Measurements from ENCODE around the gene ST6GALNAC3.

Gene ST6GALNAC3

GRCh38 chr1:76187436-76187835 lies 112.9 kb downstream of the ST6GALNAC3 start:
- DNase-seq (ENCODE audit: low spot score) = no peak
- no peak for FAIRE-seq

- DNase-seq (ENCODE audit: low spot score) = no peak
- no peak for FAIRE-seq
These were observed 114.8 kb downstream of the ST6GALNAC3 start for GRCh38 chr1:76189310-76189709.

GRCh38 chr1:76190749-76191424 lies 116.3 kb downstream of the ST6GALNAC3 start:
- DNase-seq (ENCODE audit: low spot score) (no peak), FAIRE-seq (no peak)

GRCh38 chr1:76191561-76191960 lies 117.0 kb downstream of the ST6GALNAC3 start:
- FAIRE-seq (no peak), DNase-seq (ENCODE audit: low spot score) (no peak)

- no peak for DNase-seq (ENCODE audit: low spot score)
- no peak for FAIRE-seq
These were observed 123.9 kb downstream of the ST6GALNAC3 start for GRCh38 chr1:76198452-76198851.

- FAIRE-seq (no peak), DNase-seq (ENCODE audit: low spot score) (no peak)
These were observed 128.1 kb downstream of the ST6GALNAC3 start for GRCh38 chr1:76202670-76203069.

GRCh38 chr1:76203127-76203526 lies 128.6 kb downstream of the ST6GALNAC3 start:
- DNase-seq (ENCODE audit: low spot score) (no peak), FAIRE-seq (no peak)

GRCh38 chr1:76209238-76209637 lies 134.7 kb downstream of the ST6GALNAC3 start:
- FAIRE-seq (no peak), DNase-seq (ENCODE audit: low spot score) (no peak)

- FAIRE-seq = no peak
- DNase-seq (ENCODE audit: low spot score) = no peak
These were observed 135.1 kb downstream of the ST6GALNAC3 start for GRCh38 chr1:76209648-76210047.

GRCh38 chr1:76210160-76210559 lies 135.6 kb downstream of the ST6GALNAC3 start:
- DNase-seq (ENCODE audit: low spot score) = no peak
- FAIRE-seq = no peak

GRCh38 chr1:76218888-76219287 lies 144.3 kb downstream of the ST6GALNAC3 start:
- FAIRE-seq (no peak), DNase-seq (ENCODE audit: low spot score) (no peak)

- no peak for DNase-seq (ENCODE audit: low spot score)
These were observed 144.8 kb downstream of the ST6GALNAC3 start for GRCh38 chr1:76219366-76219818.

GRCh38 chr1:76224752-76225151 lies 150.2 kb downstream of the ST6GALNAC3 start:
- DNase-seq (ENCODE audit: low spot score) (no peak), FAIRE-seq (no peak)

More at GRCh38 chr1:76219366-76219818, 144.8 kb downstream of the ST6GALNAC3 start:
- no peak for FAIRE-seq

- no peak for FAIRE-seq
- no peak for DNase-seq (ENCODE audit: low spot score)
These were observed 151.0 kb downstream of the ST6GALNAC3 start for GRCh38 chr1:76225526-76225925.

GRCh38 chr1:76227621-76228020 lies 153.1 kb downstream of the ST6GALNAC3 start:
- FAIRE-seq (no peak), DNase-seq (ENCODE audit: low spot score) (no peak)

- no peak for FAIRE-seq
- no peak for DNase-seq (ENCODE audit: low spot score)
These were observed 154.9 kb downstream of the ST6GALNAC3 start for GRCh38 chr1:76229279-76230005.

- DNase-seq (ENCODE audit: low spot score) (no peak), FAIRE-seq (no peak)
These were observed 156.3 kb downstream of the ST6GALNAC3 start for GRCh38 chr1:76230842-76231281.

GRCh38 chr1:76231320-76231719 lies 156.8 kb downstream of the ST6GALNAC3 start:
- DNase-seq (ENCODE audit: low spot score) (no peak), FAIRE-seq (no peak)

- FAIRE-seq = no peak
- no peak for DNase-seq (ENCODE audit: low spot score)
These were observed 158.1 kb downstream of the ST6GALNAC3 start for GRCh38 chr1:76232666-76233065.

GRCh38 chr1:76234061-76234460 lies 159.5 kb downstream of the ST6GALNAC3 start:
- FAIRE-seq (no peak), DNase-seq (ENCODE audit: low spot score) (no peak)

GRCh38 chr1:76237211-76237610 lies 162.7 kb downstream of the ST6GALNAC3 start:
- FAIRE-seq (no peak), DNase-seq (ENCODE audit: low spot score) (no peak)

- FAIRE-seq (no peak), DNase-seq (ENCODE audit: low spot score) (no peak)
These were observed 163.6 kb downstream of the ST6GALNAC3 start for GRCh38 chr1:76238094-76238628.

Data from RCC 7860 (cell line).